ENCODE data around the gene ZNF319.

The ZNF319 gene

GRCh38 chr16:58042886-58043515, 42.5 kb upstream of the ZNF319 start:
- H3K9ac ChIP-seq (ENCODE audit: low read depth, low read length), result no peak overlapping the region
- no peak overlapping the region for H3K4me3 ChIP-seq (ENCODE audit: low read length)
- no peaks in the 10 kb centered on the region for H3K9me3 ChIP-seq (ENCODE audit: insufficient read depth, low read depth, low read length)
- no peaks in the 10 kb centered on the region for H3K4me1 ChIP-seq (ENCODE audit: insufficient read depth, low read length)
- H3K36me3 ChIP-seq (ENCODE audit: insufficient read depth, low read depth, low read length), result peaks cover 55% of the 10 kb centered on the region
- H3K27ac ChIP-seq (ENCODE audit: low read length), result no peak overlapping the region
- no peaks in the 10 kb centered on the region for H3K27me3 ChIP-seq (ENCODE audit: insufficient read depth, low read length)

- peaks cover 60% of the 10 kb centered on the region for H3K36me3 ChIP-seq (ENCODE audit: insufficient read depth, low read depth, low read length)
Observed at GRCh38 chr16:58042001-58042885, 41.8 kb upstream of the ZNF319 start.

GRCh38 chr16:58041628-58041955, 41.1 kb upstream of the ZNF319 start:
- H3K27ac ChIP-seq (ENCODE audit: low read length), result no peak overlapping the region
- H3K36me3 ChIP-seq (ENCODE audit: insufficient read depth, low read depth, low read length), result peaks cover 60% of the 10 kb centered on the region
- H3K9ac ChIP-seq (ENCODE audit: low read depth, low read length), result no peak overlapping the region
- no peaks in the 10 kb centered on the region for H3K4me1 ChIP-seq (ENCODE audit: insufficient read depth, low read length)
- H3K27me3 ChIP-seq (ENCODE audit: insufficient read depth, low read length), result no peaks in the 10 kb centered on the region
- no peaks in the 10 kb centered on the region for H3K9me3 ChIP-seq (ENCODE audit: insufficient read depth, low read depth, low read length)
- no peak overlapping the region for H3K4me3 ChIP-seq (ENCODE audit: low read length)

More at GRCh38 chr16:58042001-58042885, 41.8 kb upstream of the ZNF319 start:
- Histone ChIP-seq H3K4me1 (ENCODE audit: insufficient read depth, low read length) (no peaks in the 10 kb centered on the region), H3K9me3 (ENCODE audit: insufficient read depth, low read depth, low read length) (no peaks in the 10 kb centered on the region), H3K4me3 (ENCODE audit: low read length) (no peak overlapping the region), H3K27ac (ENCODE audit: low read length) (no peak overlapping the region), H3K9ac (ENCODE audit: low read depth, low read length) (no peak overlapping the region), H3K27me3 (ENCODE audit: insufficient read depth, low read length) (no peaks in the 10 kb centered on the region)

DNA sequence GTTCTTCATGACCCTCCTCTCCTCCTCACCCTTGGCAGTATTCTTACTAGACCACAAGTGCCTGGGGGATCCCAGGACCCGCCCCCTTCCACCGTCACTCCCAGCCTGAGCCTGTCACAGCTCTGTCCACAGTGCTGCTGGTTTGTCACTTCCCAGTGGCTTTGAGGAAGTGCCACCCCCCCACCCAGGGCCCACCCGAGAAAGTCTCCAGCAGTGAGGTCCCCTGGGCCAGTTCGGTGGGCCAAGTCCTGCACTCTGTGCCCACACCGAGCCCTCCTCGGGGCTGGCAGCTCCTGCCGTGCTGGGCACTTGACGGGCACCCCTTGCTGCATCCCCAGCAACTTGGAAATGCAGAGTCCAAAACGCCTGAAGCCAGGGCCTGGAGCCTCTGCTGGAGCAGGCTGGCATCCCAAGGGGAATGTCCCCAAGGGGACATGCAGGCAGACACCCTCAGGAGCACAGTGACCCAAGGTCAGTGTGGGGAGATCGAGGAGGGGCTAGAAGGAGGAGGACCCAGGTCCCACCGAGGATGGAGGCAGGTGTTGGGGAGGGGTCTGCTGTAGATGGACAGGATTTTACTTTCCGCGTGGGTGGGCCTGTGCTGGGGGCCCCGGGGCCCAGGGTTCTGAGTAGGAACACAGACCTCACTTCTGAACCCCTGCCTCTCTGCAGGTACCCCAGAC, 40.6 kb upstream of the ZNF319 start:
- Histone ChIP-seq H3K27ac (ENCODE audit: low read length) (no peak overlapping the region), H3K9me3 (ENCODE audit: insufficient read depth, low read depth, low read length) (no peaks in the 10 kb centered on the region), H3K27me3 (ENCODE audit: insufficient read depth, low read length) (no peaks in the 10 kb centered on the region), H3K4me1 (ENCODE audit: insufficient read depth, low read length) (no peaks in the 10 kb centered on the region), H3K36me3 (ENCODE audit: insufficient read depth, low read depth, low read length) (peaks cover 60% of the 10 kb centered on the region), H3K9ac (ENCODE audit: low read depth, low read length) (no peak overlapping the region), H3K4me3 (ENCODE audit: low read length) (no peak overlapping the region)

DNA sequence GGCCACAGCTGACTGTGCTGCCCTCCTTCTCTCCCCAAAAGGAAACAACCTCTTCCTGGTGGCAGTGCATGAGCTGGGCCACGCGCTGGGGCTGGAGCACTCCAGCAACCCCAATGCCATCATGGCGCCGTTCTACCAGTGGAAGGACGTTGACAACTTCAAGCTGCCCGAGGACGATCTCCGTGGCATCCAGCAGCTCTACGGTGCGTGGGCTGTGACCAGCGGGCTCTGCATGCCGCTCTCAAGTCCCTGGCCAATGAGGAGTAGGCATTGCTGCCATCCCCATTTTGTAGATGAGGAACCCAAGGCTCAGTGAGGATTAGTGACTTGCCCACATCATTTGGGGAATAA, 40.0 kb upstream of the ZNF319 start:
- H3K4me3 ChIP-seq (ENCODE audit: low read length), result no peak overlapping the region
- H3K36me3 ChIP-seq (ENCODE audit: insufficient read depth, low read depth, low read length), result peaks cover 60% of the 10 kb centered on the region
- H3K9ac ChIP-seq (ENCODE audit: low read depth, low read length), result no peak overlapping the region
- H3K4me1 ChIP-seq (ENCODE audit: insufficient read depth, low read length), result no peaks in the 10 kb centered on the region
- H3K27me3 ChIP-seq (ENCODE audit: insufficient read depth, low read length), result no peaks in the 10 kb centered on the region
- no peak overlapping the region for H3K27ac ChIP-seq (ENCODE audit: low read length)
- no peaks in the 10 kb centered on the region for H3K9me3 ChIP-seq (ENCODE audit: insufficient read depth, low read depth, low read length)

GRCh38 chr16:58039829-58040495, 39.5 kb upstream of the ZNF319 start:
- no peaks in the 10 kb centered on the region for H3K9me3 ChIP-seq (ENCODE audit: insufficient read depth, low read depth, low read length)
- no peaks in the 10 kb centered on the region for H3K27me3 ChIP-seq (ENCODE audit: insufficient read depth, low read length)
- no peak overlapping the region for H3K9ac ChIP-seq (ENCODE audit: low read depth, low read length)
- H3K36me3 ChIP-seq (ENCODE audit: insufficient read depth, low read depth, low read length), result peaks cover 60% of the 10 kb centered on the region
- H3K27ac ChIP-seq (ENCODE audit: low read length), result no peak overlapping the region
- no peak overlapping the region for H3K4me3 ChIP-seq (ENCODE audit: low read length)
- H3K4me1 ChIP-seq (ENCODE audit: insufficient read depth, low read length), result no peaks in the 10 kb centered on the region

- H3K27me3 ChIP-seq (ENCODE audit: insufficient read depth, low read length), result no peaks in the 10 kb centered on the region
- no peak overlapping the region for H3K27ac ChIP-seq (ENCODE audit: low read length)
- H3K9ac ChIP-seq (ENCODE audit: low read depth, low read length), result no peak overlapping the region
- no peaks in the 10 kb centered on the region for H3K4me1 ChIP-seq (ENCODE audit: insufficient read depth, low read length)
- H3K4me3 ChIP-seq (ENCODE audit: low read length), result no peak overlapping the region
- H3K36me3 ChIP-seq (ENCODE audit: insufficient read depth, low read depth, low read length), result peaks cover 46% of the 10 kb centered on the region
- H3K9me3 ChIP-seq (ENCODE audit: insufficient read depth, low read depth, low read length), result no peaks in the 10 kb centered on the region
Observed at GRCh38 chr16:58038219-58038641, 37.8 kb upstream of the ZNF319 start.

DNA sequence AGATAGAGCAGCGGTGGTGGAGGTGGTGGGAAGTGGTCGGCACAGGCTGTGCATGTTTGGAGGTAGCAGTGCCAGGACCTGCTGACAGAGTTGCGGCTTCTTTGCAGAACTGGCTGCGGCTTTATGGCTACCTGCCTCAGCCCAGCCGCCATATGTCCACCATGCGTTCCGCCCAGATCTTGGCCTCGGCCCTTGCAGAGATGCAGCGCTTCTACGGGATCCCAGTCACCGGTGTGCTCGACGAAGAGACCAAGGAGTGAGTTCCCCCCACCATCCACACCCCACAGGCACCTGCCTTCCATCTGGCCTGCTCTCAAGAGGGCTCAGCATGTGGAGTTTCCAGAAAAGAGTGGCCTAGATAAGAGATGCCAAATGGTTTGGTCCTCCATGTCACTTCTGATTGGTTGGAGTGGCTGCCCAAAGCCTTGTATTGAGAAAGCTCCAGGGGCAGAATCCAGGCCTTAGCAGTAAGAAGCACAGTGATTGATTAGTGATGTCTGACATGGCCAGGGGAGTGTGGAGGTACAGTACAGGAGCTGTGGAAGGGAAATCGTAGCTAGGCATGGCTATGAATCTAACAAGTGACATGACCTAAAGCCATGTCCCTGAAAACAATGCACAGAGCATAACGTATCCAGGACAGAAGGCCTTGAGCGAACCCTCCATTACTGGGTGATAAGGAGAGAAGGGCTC, 37.0 kb upstream of the ZNF319 start:
- Histone ChIP-seq H3K9ac (ENCODE audit: low read depth, low read length) (no peak overlapping the region), H3K4me1 (ENCODE audit: insufficient read depth, low read length) (no peaks in the 10 kb centered on the region; the same call in 1 of the 2 replicates), H3K27me3 (ENCODE audit: insufficient read depth, low read length) (no peaks in the 10 kb centered on the region), H3K9me3 (ENCODE audit: insufficient read depth, low read depth, low read length) (no peaks in the 10 kb centered on the region), H3K36me3 (ENCODE audit: insufficient read depth, low read depth, low read length) (peaks cover 38% of the 10 kb centered on the region), H3K27ac (ENCODE audit: low read length) (no peak overlapping the region), H3K4me3 (ENCODE audit: low read length) (no peak overlapping the region)

GRCh38 chr16:58036943-58037342, 36.5 kb upstream of the ZNF319 start:
- Histone ChIP-seq H3K4me1 (ENCODE audit: insufficient read depth, low read length) (no peaks in the 10 kb centered on the region; the same call in 1 of the 2 replicates), H3K36me3 (ENCODE audit: insufficient read depth, low read depth, low read length) (peaks cover 33% of the 10 kb centered on the region), H3K27me3 (ENCODE audit: insufficient read depth, low read length) (no peaks in the 10 kb centered on the region), H3K4me3 (ENCODE audit: low read length) (no peak overlapping the region), H3K9ac (ENCODE audit: low read depth, low read length) (no peak overlapping the region), H3K9me3 (ENCODE audit: insufficient read depth, low read depth, low read length) (no peaks in the 10 kb centered on the region), H3K27ac (ENCODE audit: low read length) (no peak overlapping the region)

DNA sequence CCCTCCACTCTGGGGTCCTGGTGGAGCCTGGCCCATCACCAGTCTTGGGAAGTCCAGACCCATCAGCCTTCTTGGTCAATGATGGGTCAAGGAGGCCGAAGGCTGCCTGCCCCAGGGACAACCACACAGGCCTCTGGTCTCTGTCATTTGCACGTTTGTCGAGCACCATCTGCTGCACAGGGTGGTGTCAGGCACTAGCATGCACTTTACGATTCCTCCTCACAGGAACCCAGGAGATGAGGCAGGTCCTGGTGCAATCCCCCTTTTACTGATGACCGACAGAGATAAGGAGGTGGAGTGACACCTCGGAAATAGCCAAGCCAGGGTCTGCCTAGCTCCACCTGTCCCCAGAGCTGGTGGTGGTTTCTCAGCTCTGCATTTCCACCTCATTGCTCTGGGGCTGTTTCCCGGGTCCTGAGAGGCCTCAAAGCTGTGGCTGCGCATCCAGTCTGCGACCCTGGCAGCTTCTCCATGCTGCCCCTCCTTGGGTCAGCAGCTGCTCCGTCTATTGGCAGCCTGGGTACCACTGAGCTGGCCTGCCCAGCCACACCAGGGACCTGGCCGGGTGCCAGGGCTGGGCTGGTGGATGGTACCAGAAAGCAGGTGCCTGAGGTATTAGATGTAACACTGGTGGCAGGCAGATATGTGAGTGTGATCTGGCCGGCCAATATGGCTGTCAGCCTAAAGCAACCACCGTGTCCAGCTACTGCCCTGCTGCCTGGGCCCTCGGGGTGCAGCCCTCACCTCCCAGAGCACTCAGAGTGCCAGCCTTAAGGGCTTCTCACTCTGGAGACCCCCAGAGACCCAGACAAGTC, 35.1 kb upstream of the ZNF319 start:
- no peaks in the 10 kb centered on the region for H3K9me3 ChIP-seq (ENCODE audit: insufficient read depth, low read depth, low read length)
- peaks cover 28% of the 10 kb centered on the region for H3K36me3 ChIP-seq (ENCODE audit: insufficient read depth, low read depth, low read length)
- H3K4me3 ChIP-seq (ENCODE audit: low read length), result no peak overlapping the region
- H3K27me3 ChIP-seq (ENCODE audit: insufficient read depth, low read length), result no peaks in the 10 kb centered on the region
- no peak overlapping the region for H3K27ac ChIP-seq (ENCODE audit: low read length)
- H3K4me1 ChIP-seq (ENCODE audit: insufficient read depth, low read length), result no peaks in the 10 kb centered on the region; the same call in 1 of the 2 replicates
- no peak overlapping the region for H3K9ac ChIP-seq (ENCODE audit: low read depth, low read length)

Data from iPS-20b (cell line).